Chondrocyte (in vitro differentiated cells): ENCODE results near the gene GPC3. TPM values are rescaled to one million over a fixed set of nuclear protein-coding genes. Genes with fewer than 3 reads are reported as not detected.

Source experiments
- DNase-seq: peaks from one replicate; pipeline ENCODE4 v3.0.0; 2021; ENCODE audit warnings: mixed read lengths, low spot score
- H3K27ac Mint-ChIP-seq: one replicate; pipeline ENCODE4 v1.8.0; 2021; ENCODE audit warnings: mild to moderate bottlenecking, moderate library complexity, mixed read lengths; ENCODE audit not compliant: unreplicated experiment
- H3K27me3 Mint-ChIP-seq: 2 replicates; pipeline ENCODE4 v1.8.0; 2021; ENCODE audit warnings: low read depth, mixed read lengths
- H3K36me3 Mint-ChIP-seq: 2 replicates; pipeline ENCODE4 v1.8.0; 2021; ENCODE audit warnings: low read depth, mixed read lengths
- H3K4me1 Mint-ChIP-seq: 2 replicates; pipeline ENCODE4 v1.8.0; 2021; ENCODE audit warnings: low read depth, mild to moderate bottlenecking, mixed read lengths
- H3K4me3 Mint-ChIP-seq: one replicate; pipeline ENCODE4 v1.8.0; 2021; ENCODE audit warnings: mild to moderate bottlenecking, moderate library complexity, mixed read lengths; ENCODE audit not compliant: unreplicated experiment
- H3K9me3 Mint-ChIP-seq: 2 replicates; pipeline ENCODE4 v1.8.0; 2021; ENCODE audit warnings: low read depth, mixed read lengths
- CTCF ChIP-seq: fragments of 200-600 bp; sonication (generic); IDR thresholded peaks from 2 replicates; pipeline ENCODE4 v1.5.0; 2021; ENCODE audit warnings: antibody characterized with exemption, mild to moderate bottlenecking, moderate library complexity
- total RNA-seq: library from RNA; stranded (reverse); gene quantifications from 3 replicates; pipeline ENCODE4 v1.2.1, GENCODE V29; 2021

GPC3 gene
- total RNA-seq, 1 donor from 2014 or later = 1.9 TPM

DNA sequence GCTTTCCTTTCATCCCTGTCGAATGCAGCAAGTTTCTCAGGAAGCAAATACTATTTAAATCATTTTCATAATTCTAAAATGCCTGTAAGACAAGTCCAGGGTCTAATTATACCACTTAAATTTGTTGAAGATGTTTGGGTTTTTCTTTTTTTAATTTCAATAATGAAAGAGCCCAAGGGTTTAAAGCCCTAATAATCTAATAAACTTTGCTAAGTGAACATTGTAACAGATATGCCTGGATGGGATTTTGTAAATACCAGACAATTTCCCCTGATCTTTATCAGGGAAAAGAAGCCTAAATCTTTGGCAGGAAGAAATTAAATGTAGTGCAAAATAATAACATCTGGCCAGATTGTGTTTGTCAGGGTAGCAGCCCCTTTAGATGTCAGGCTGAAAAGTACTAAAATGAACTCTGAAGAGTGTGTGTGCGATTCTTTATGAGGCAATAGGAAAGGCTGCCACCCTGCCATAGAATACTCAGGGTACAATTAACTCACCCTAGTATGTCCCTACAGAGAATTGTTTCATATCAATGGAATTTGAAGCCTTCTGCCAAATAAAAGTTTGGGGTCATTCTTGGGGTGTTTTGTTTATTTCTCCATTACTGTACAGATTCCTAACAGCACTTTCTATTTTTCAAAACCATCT is 45.6 kb downstream of the GPC3 start:
- no peak for DNase-seq
- H3K36me3 Mint-ChIP-seq = no peaks in the 10 kb centered on the region
- peaks cover 4% of the 10 kb centered on the region for H3K4me1 Mint-ChIP-seq
- no peak overlapping the region for H3K4me3 Mint-ChIP-seq
- no peak for TF ChIP-seq CTCF
- no peak overlapping the region for H3K27ac Mint-ChIP-seq
- H3K27me3 Mint-ChIP-seq = no peaks in the 10 kb centered on the region
- H3K9me3 Mint-ChIP-seq = no peaks in the 10 kb centered on the region

DNA sequence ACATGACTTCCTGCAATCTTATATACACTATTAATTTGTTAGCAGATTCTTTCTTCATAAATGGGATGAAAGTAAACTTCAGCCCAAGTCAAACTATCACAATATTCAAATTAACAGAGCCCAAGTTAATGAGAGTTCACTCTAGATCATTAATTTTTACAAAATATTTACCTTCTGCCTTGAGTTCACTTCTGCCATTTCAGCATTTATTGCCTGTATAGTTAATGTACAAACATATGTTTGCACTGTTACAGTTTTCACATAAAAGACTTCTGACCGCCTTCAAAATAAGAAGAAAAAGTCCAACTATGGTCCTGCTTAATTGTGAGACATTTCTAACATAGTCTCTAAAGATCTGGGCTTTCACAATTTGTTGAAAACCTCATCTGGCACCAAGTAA is 46.9 kb downstream of the GPC3 start:
- Mint-ChIP-seq H3K27me3 (no peaks in the 10 kb centered on the region), H3K27ac (no peak overlapping the region), H3K9me3 (no peaks in the 10 kb centered on the region), H3K4me3 (no peak overlapping the region), H3K4me1 (peaks cover 4% of the 10 kb centered on the region), H3K36me3 (no peaks in the 10 kb centered on the region)
- TF ChIP-seq CTCF = no peak
- DNase-seq = no peak

- TF ChIP-seq CTCF = no peak
- H3K4me3 Mint-ChIP-seq = no peak overlapping the region
- no peaks in the 10 kb centered on the region for H3K36me3 Mint-ChIP-seq
- no peak for DNase-seq
- no peaks in the 10 kb centered on the region for H3K9me3 Mint-ChIP-seq
- H3K27ac Mint-ChIP-seq = no peak overlapping the region
- H3K4me1 Mint-ChIP-seq = peaks cover 4% of the 10 kb centered on the region
- H3K27me3 Mint-ChIP-seq = no peaks in the 10 kb centered on the region
Measured at GRCh38 chrX:133937022-133937421, 48.4 kb downstream of the GPC3 start.

- H3K4me3 Mint-ChIP-seq = no peak overlapping the region
- H3K36me3 Mint-ChIP-seq = no peaks in the 10 kb centered on the region
- H3K27ac Mint-ChIP-seq = no peak overlapping the region
- peaks cover 4% of the 10 kb centered on the region for H3K4me1 Mint-ChIP-seq
- no peak for DNase-seq
- H3K27me3 Mint-ChIP-seq = no peaks in the 10 kb centered on the region
- no peaks in the 10 kb centered on the region for H3K9me3 Mint-ChIP-seq
- no peak for TF ChIP-seq CTCF
Measured at GRCh38 chrX:133935076-133935475, 50.3 kb downstream of the GPC3 start.

- peaks cover 7% of the 10 kb centered on the region for H3K9me3 Mint-ChIP-seq
- no peaks in the 10 kb centered on the region for H3K27me3 Mint-ChIP-seq
- no peak for TF ChIP-seq CTCF
- H3K36me3 Mint-ChIP-seq = no peaks in the 10 kb centered on the region
- H3K4me1 Mint-ChIP-seq = no peaks in the 10 kb centered on the region
- no peak overlapping the region for H3K27ac Mint-ChIP-seq
- DNase-seq = no peak
- H3K4me3 Mint-ChIP-seq = no peak overlapping the region
Measured at GRCh38 chrX:133933316-133933715, 52.1 kb downstream of the GPC3 start.
